Adrenal gland (tissue), 12 donors: ENCODE data around the gene CEP128. TPM values are rescaled to one million over a fixed set of nuclear protein-coding genes. Genes with fewer than 3 reads are reported as not detected.

Experiments
- DNase-seq, 7 donors: peaks; one replicate each; pipeline ENCODE4 v3.0.0-alpha.2; 2019 to 2020
- H3K27ac ChIP-seq, 5 donors: fragments of 200-600 bp; sonication (generic) in 4 of 5; 1 replicate in 3 of 5; 2 replicates in 2 of 5; pipeline versions ENCODE4 v1.5.1 to v1.8.0; 2016 to 2020; ENCODE audit warnings: mild to moderate bottlenecking in 1 of 5
- H3K27me3 ChIP-seq: fragments of 200-600 bp; 2 replicates; pipeline ENCODE4 v1.8.0; 2021
- H3K36me3 ChIP-seq, 2 donors: fragments of 200-600 bp; replicated peaks in 1 of 2; 1 replicate in 1 of 2; 2 replicates in 1 of 2; pipeline versions ENCODE4 v1.5.1 to v1.8.0; 2018 to 2022
- H3K4me1 ChIP-seq, 2 donors: fragments of 200-600 bp; replicated peaks in 1 of 2; 1 replicate in 1 of 2; 2 replicates in 1 of 2; pipeline versions ENCODE4 v1.5.1 to v1.8.0; 2018 to 2021
- H3K4me3 ChIP-seq, 4 donors: fragments of 200-600 bp; sonication (generic) in 3 of 4; one replicate each; pipeline ENCODE4 v1.5.1; 2016 to 2018
- H3K9me3 ChIP-seq, 3 donors: fragments of 200-600 bp; sonication (generic) in 1 of 3; replicated peaks in 1 of 3; 1 replicate in 2 of 3; 2 replicates in 1 of 3; pipeline versions ENCODE4 v1.5.1 to v1.8.0; 2016 to 2021
- CTCF ChIP-seq, 6 experiments: fragments of 450-650 bp in 4 of 6; fragments of 200-600 bp in 2 of 6; sonication (generic) in 1 of 6; IDR thresholded peaks; 1 replicate in 5 of 6; 2 replicates in 1 of 6; pipeline versions ENCODE4 v1.5.1 to v1.8.0; 2016 to 2021; ENCODE audit warnings: antibody characterized with exemption in 6 of 6, mild to moderate bottlenecking in 2 of 6, moderate library complexity in 1 of 6
- POLR2A ChIP-seq, 2 donors: fragments of 450-650 bp; IDR thresholded peaks; one replicate each; pipeline ENCODE4 v1.6.1; 2017; ENCODE audit warnings: antibody characterized with exemption in 2 of 2, mild to moderate bottlenecking in 2 of 2, moderate library complexity in 1 of 2
- WGBS, 4 donors: extraction: QIAGEN DNeasy Blood & Tissue Kit in 2 of 4; methylation state at CpG; one replicate each; pipeline versions ENCODE4 v1.1.5 to v1.1.7; 2013 to 2017; 5-methylcytosine and 5-hydroxymethylcytosine counted together
- intact Hi-C, 2 donors: fragments of 100-400 bp; cut with DNase I; formaldehyde crosslinking; loops; one replicate each; pipeline versions ENCODE4 v1.14.1 to v1.15.0; 2022 to 2023
- polyA plus RNA-seq, 3 donors: library from polyadenylated mRNA; stranded (reverse); fragments of 200-250 nt in 2 of 3; fragments of 350-450 nt in 1 of 3; fragmentation: Illumina TruSeq in 1 of 3; extraction: RNeasy Lipid Tissue Mini Kit (QIAGEN cat#74804) in 1 of 3; gene quantifications; one replicate each; pipeline ENCODE4 v1.2.3, GENCODE V29; 2013 to 2014
- total RNA-seq, 9 donors: library from RNA; depleted of rRNA in 4 of 9; stranded (reverse); fragments of >200 nt in 4 of 9; fragments of 120-200 nt in 1 of 9; fragmentation: NEBNext Ultra II Directional in 1 of 9; extraction: Animal tissue kit (Norgen Biotek cat#: 25700) in 1 of 9; gene quantifications; one replicate each; pipeline versions ENCODE4 v1.1.0 to v1.2.4, GENCODE V29; 2013 to 2023
- donor health status: healthy with polysubstance abuse.
- donor health status: Bipolar disorder and iron deficiency.
- donor health status: DM: yes; HTN: yes; CAD: no.
- donor health status: DM: no; HTN: no; CAD: no.
- donor health status: DM: no; HTN: no; CAD: no.
- donor health status: DM: yes; HTN: yes; CAD: no.

The CEP128 gene
- total and polyA plus RNA-seq, 12 donors: 1.1 to 5.2 (median 3.1) TPM

GRCh38 chr14:80491131-80491530 lies 450.4 kb downstream of the CEP128 start:
- DNase-seq: peak in 1 of 7 donors; percentile 30

GRCh38 chr14:80489513-80489912 lies 452.0 kb downstream of the CEP128 start:
- Histone ChIP-seq H3K27ac (no peak overlapping the region), H3K4me3 (no peak overlapping the region), H3K27me3 (no peaks in the 10 kb centered on the region), H3K36me3 (no peaks in the 10 kb centered on the region), H3K4me1 (peaks cover 0 to 7% of the 10 kb centered on the region in 2 donors), H3K9me3 (no peaks in the 10 kb centered on the region)
- DNase-seq: no peak
- TF ChIP-seq POLR2A (IDR thresholded peaks at IDR 0.05): no peak
- no peak for TF ChIP-seq CTCF (IDR thresholded peaks at IDR 0.05)
- intact Hi-C loops: no loop called here
- WGBS, 4 donors: 84 to 87% (median 86%) methylated on average over 3 of the region's 3 CpGs

More at GRCh38 chr14:80491131-80491530, 450.4 kb downstream of the CEP128 start:
- Histone ChIP-seq H3K9me3 (no peaks in the 10 kb centered on the region), H3K27ac (no peak overlapping the region), H3K4me3 (no peak overlapping the region), H3K27me3 (no peaks in the 10 kb centered on the region), H3K36me3 (no peaks in the 10 kb centered on the region), H3K4me1 (peaks cover 0 to 7% of the 10 kb centered on the region in 2 donors)
- 49 to 61% (median 58%) methylated on average over 4 of the region's 4 CpGs for WGBS, 4 donors
- TF ChIP-seq CTCF (IDR thresholded peaks at IDR 0.05) (no peak), POLR2A (IDR thresholded peaks at IDR 0.05) (no peak)
- intact Hi-C loops: no loop called here

GRCh38 chr14:80485764-80486163 lies 455.8 kb downstream of the CEP128 start:
- DNase-seq: no peak
- H3K36me3 ChIP-seq: no peaks in the 10 kb centered on the region
- no peak for TF ChIP-seq POLR2A (IDR thresholded peaks at IDR 0.05)
- no peak for TF ChIP-seq CTCF (IDR thresholded peaks at IDR 0.05)
- intact Hi-C loops: no loop called here
- 93 to 97% (median 95%) methylated on average over 2 of the region's 2 CpGs for WGBS, 4 donors
- H3K9me3 ChIP-seq: no peaks in the 10 kb centered on the region
- H3K4me3 ChIP-seq: no peak overlapping the region
- no peaks in the 10 kb centered on the region for H3K4me1 ChIP-seq
- H3K27me3 ChIP-seq: no peaks in the 10 kb centered on the region
- H3K27ac ChIP-seq: no peak overlapping the region

- no peak overlapping the region for H3K27ac ChIP-seq
- WGBS, 4 donors: 99 to 100% (median 100%) methylated on average over 2 of the region's 2 CpGs
- no peak overlapping the region for H3K4me3 ChIP-seq
- DNase-seq: no peak
- H3K36me3 ChIP-seq: no peaks in the 10 kb centered on the region
- H3K27me3 ChIP-seq: no peaks in the 10 kb centered on the region
- no peaks in the 10 kb centered on the region for H3K4me1 ChIP-seq
- H3K9me3 ChIP-seq: no peaks in the 10 kb centered on the region
- intact Hi-C loops: no loop called here
- TF ChIP-seq POLR2A (IDR thresholded peaks at IDR 0.05): no peak
- TF ChIP-seq CTCF (IDR thresholded peaks at IDR 0.05): no peak
These were observed 458.2 kb downstream of the CEP128 start for GRCh38 chr14:80483331-80483730.
